H1 (cell line): Measurements from ENCODE around the gene FLNA. TPM values are rescaled to one million over a fixed set of nuclear protein-coding genes. Genes with fewer than 3 reads are reported as not detected.

ENCODE experiments used
- CTCF ChIA-PET: fragments of 300-600 bp; sonication (Branson Sonifier 250); formaldehyde crosslinking; loops from one replicate; lab custom pipeline; 2021; ENCODE audit not compliant: partially characterized antibody; lab: Charles Lee
- POLR2A ChIA-PET: fragments of 300-600 bp; sonication (Branson Sonifier 250); formaldehyde crosslinking; loops from one replicate; lab custom pipeline; 2021; ENCODE audit warnings: inconsistent platforms; ENCODE audit not compliant: partially characterized antibody; lab: Charles Lee
- DNase-seq, 2 experiments: peaks; one replicate each; pipeline versions ENCODE4 v3.0.0 to v3.0.0-alpha.2; 2010 to 2022; ENCODE audit warnings: low spot score in 2 of 2, low read depth in 1 of 2, mixed read lengths in 1 of 2
- FAIRE-seq: peaks from 2 replicates; lab custom pipeline; 2011; peaks lifted over from hg19 to GRCh38; lab: Jason Lieb, UNC
- H2AFZ ChIP-seq: 2 replicates; pipeline ENCODE4 v1.8.1; 2012; ENCODE audit warnings: low read length, inconsistent platforms
- H2AK5ac ChIP-seq: 2 replicates; pipeline ENCODE4 v1.6.1; 2013; ENCODE audit warnings: low read depth, low read length
- H2BK120ac ChIP-seq: replicated peaks from 2 replicates; pipeline ENCODE3; 2013; ENCODE audit warnings: low read depth, low read length, inconsistent platforms
- H2BK12ac ChIP-seq: 2 replicates; pipeline ENCODE4 v1.6.1; 2013; ENCODE audit warnings: low read depth, low read length
- H2BK15ac ChIP-seq: 2 replicates; pipeline ENCODE4 v1.6.1; 2013; ENCODE audit warnings: low read length
- H2BK20ac ChIP-seq: 2 replicates; pipeline ENCODE4 v1.6.1; 2013; ENCODE audit warnings: low read length
- H2BK5ac ChIP-seq: 2 replicates; pipeline ENCODE4 v1.6.1; 2013; ENCODE audit warnings: low read depth, low read length
- H3K14ac ChIP-seq: 2 replicates; pipeline ENCODE4 v1.6.1; 2013; ENCODE audit warnings: inconsistent platforms; ENCODE audit not compliant: insufficient read length
- H3K18ac ChIP-seq: 2 replicates; pipeline ENCODE4 v1.6.1; 2013; ENCODE audit warnings: low read length; ENCODE audit errors: extremely low read depth
- H3K23ac ChIP-seq: 2 replicates; pipeline ENCODE4 v1.6.1; 2013; ENCODE audit warnings: inconsistent platforms; ENCODE audit not compliant: insufficient read length
- H3K23me2 ChIP-seq: 2 replicates; pipeline ENCODE4 v1.6.1; 2013; ENCODE audit warnings: low read depth, low read length
- H3K27ac ChIP-seq: 2 replicates; pipeline ENCODE4 v1.6.1; 2011; ENCODE audit warnings: low read depth, low read length, inconsistent platforms
- H3K27me3 ChIP-seq, 4 experiments: replicated peaks in 1 of 4; 1 replicate in 1 of 4; 2 replicates in 3 of 4; pipeline versions ENCODE4 v1.6.1 to v1.8.1; 2011 to 2013; ENCODE audit warnings: low read length in 3 of 4, mild to moderate bottlenecking in 3 of 4, inconsistent platforms in 2 of 4, mixed read lengths in 2 of 4, moderate library complexity in 1 of 4; ENCODE audit not compliant: control insufficient read depth in 3 of 4, insufficient read depth in 3 of 4; ENCODE audit errors: extremely low read depth in 1 of 4
- H3K36me3 ChIP-seq, 4 experiments: 2 replicates each; pipeline versions ENCODE4 v1.6.1 to v1.8.1; 2011 to 2013; ENCODE audit warnings: mild to moderate bottlenecking in 4 of 4, low read length in 3 of 4, moderate library complexity in 2 of 4, control low read depth in 1 of 4, inconsistent platforms in 1 of 4; ENCODE audit not compliant: insufficient read depth in 4 of 4, control insufficient read depth in 2 of 4
- H3K4ac ChIP-seq: replicated peaks from 2 replicates; pipeline ENCODE3; 2013; ENCODE audit warnings: low read length, low read depth, mixed read lengths, inconsistent platforms; ENCODE audit not compliant: insufficient read length
- H3K4me1 ChIP-seq, 4 experiments: replicated peaks in 1 of 4; 1 replicate in 1 of 4; 2 replicates in 3 of 4; pipeline versions ENCODE4 v1.6.1 to v1.8.1; 2011 to 2013; ENCODE audit warnings: low read length in 3 of 4, inconsistent platforms in 2 of 4, mixed read lengths in 1 of 4; ENCODE audit not compliant: insufficient read depth in 4 of 4, control insufficient read depth in 3 of 4
- H3K4me2 ChIP-seq, 2 experiments: 2 replicates each; pipeline versions ENCODE4 v1.6.1 to v1.8.1; 2011 to 2013; ENCODE audit warnings: low read depth in 2 of 2, low read length in 2 of 2, control low read depth in 1 of 2, inconsistent platforms in 1 of 2, mild to moderate bottlenecking in 1 of 2; ENCODE audit not compliant: insufficient read depth in 1 of 2
- H3K4me3 ChIP-seq, 4 experiments: fragments of 200-600, 300-600 bp in 1 of 4; sonication (generic), shearing (Covaris generic), sonication (Bioruptor Twin) in 1 of 4; 2 replicates each; pipeline versions ENCODE4 v1.5.1 to v1.8.1; 2011 to 2016; ENCODE audit warnings: low read length in 4 of 4, low read depth in 3 of 4, control low read depth in 2 of 4, inconsistent platforms in 2 of 4, mild to moderate bottlenecking in 2 of 4, mixed read lengths in 1 of 4, moderate library complexity in 1 of 4; ENCODE audit not compliant: insufficient read depth in 2 of 4; ENCODE audit errors: extremely low read depth in 1 of 4
- H3K56ac ChIP-seq: replicated peaks from 2 replicates; pipeline ENCODE3; 2013; ENCODE audit warnings: low read depth, mild to moderate bottlenecking, mixed read lengths, low read length, inconsistent platforms; ENCODE audit not compliant: insufficient read length
- H3K79me1 ChIP-seq: 2 replicates; pipeline ENCODE4 v1.6.1; 2013; ENCODE audit warnings: low read depth, low read length, control low read depth
- H3K79me2 ChIP-seq, 2 experiments: 2 replicates each; pipeline versions ENCODE4 v1.6.1 to v1.8.1; 2012 to 2013; ENCODE audit warnings: low read length in 2 of 2, mild to moderate bottlenecking in 2 of 2, inconsistent platforms in 1 of 2; ENCODE audit not compliant: insufficient read depth in 2 of 2, control insufficient read depth in 1 of 2
- H3K9ac ChIP-seq, 4 experiments: replicated peaks in 1 of 4; 1 replicate in 1 of 4; 2 replicates in 3 of 4; pipeline versions ENCODE4 v1.6.1 to v1.8.1; 2011 to 2013; ENCODE audit warnings: low read depth in 3 of 4, low read length in 3 of 4, control low read depth in 2 of 4, mild to moderate bottlenecking in 2 of 4, moderate library complexity in 2 of 4, inconsistent platforms in 1 of 4; ENCODE audit errors: extremely low read depth in 1 of 4
- H3K9me3 ChIP-seq, 2 experiments: 2 replicates each; pipeline versions ENCODE4 v1.6.1 to v1.8.1; 2012 to 2013; ENCODE audit warnings: mild to moderate bottlenecking in 2 of 2, moderate library complexity in 2 of 2, control low read depth in 1 of 2, inconsistent platforms in 1 of 2, low read depth in 1 of 2, low read length in 1 of 2, mixed read lengths in 1 of 2; ENCODE audit not compliant: insufficient read depth in 2 of 2
- H4K20me1 ChIP-seq, 2 experiments: replicated peaks in 1 of 2; 2 replicates each; pipeline versions ENCODE3 to v1.8.1; 2011 to 2013; ENCODE audit warnings: inconsistent platforms in 2 of 2, low read length in 2 of 2, mild to moderate bottlenecking in 1 of 2; ENCODE audit not compliant: insufficient read depth in 2 of 2, control insufficient read depth in 1 of 2
- H4K5ac ChIP-seq: 2 replicates; pipeline ENCODE4 v1.6.1; 2013; ENCODE audit warnings: low read length, low read depth, mixed read lengths, inconsistent platforms; ENCODE audit not compliant: insufficient read length
- H4K8ac ChIP-seq: 2 replicates; pipeline ENCODE4 v1.8.0; 2013; ENCODE audit warnings: mild to moderate bottlenecking, moderate library complexity, low read length, inconsistent platforms; ENCODE audit not compliant: insufficient read depth; ENCODE audit errors: extremely low read depth
- H4K91ac ChIP-seq: replicated peaks from 2 replicates; pipeline ENCODE3; 2013; ENCODE audit warnings: low read length, mixed read lengths, inconsistent platforms; ENCODE audit not compliant: insufficient read length
- CEBPB ChIP-seq: IDR thresholded peaks from 2 replicates; pipeline ENCODE4 v1.6.1; 2012; ENCODE audit warnings: low read depth, low read length
- EGR1 ChIP-seq: IDR thresholded peaks from 2 replicates; pipeline ENCODE4 v1.6.1; 2011; ENCODE audit warnings: low read depth, low read length, borderline replicate concordance
- EP300 ChIP-seq, 2 experiments: IDR thresholded peaks; 1 replicate in 1 of 2; 2 replicates in 1 of 2; pipeline ENCODE4 v1.6.1; 2011 to 2012; ENCODE audit warnings: low read depth in 2 of 2, low read length in 2 of 2, mild to moderate bottlenecking in 2 of 2, borderline replicate concordance in 1 of 2, inconsistent platforms in 1 of 2, moderate library complexity in 1 of 2
- FOSL1 ChIP-seq: IDR thresholded peaks from 2 replicates; pipeline ENCODE4 v1.6.1; 2011; ENCODE audit warnings: mild to moderate bottlenecking, low read depth, low read length, moderate library complexity; ENCODE audit not compliant: insufficient read depth
- JUND ChIP-seq: IDR thresholded peaks from 2 replicates; pipeline ENCODE4 v1.6.1; 2011; ENCODE audit warnings: mild to moderate bottlenecking, improper control_type of control experiment, low read length
- KDM1A ChIP-seq: fragments of 200-600, 300-600 bp; sonication (generic); IDR thresholded peaks from 2 replicates; pipeline ENCODE4 v1.7.1; 2016; ENCODE audit warnings: mild to moderate bottlenecking, low read length, borderline replicate concordance
- MAFK ChIP-seq: IDR thresholded peaks from 2 replicates; pipeline ENCODE4 v1.6.1; 2012; ENCODE audit warnings: low read depth, mild to moderate bottlenecking, improper control_type of control experiment, low read length
- NRF1 ChIP-seq: IDR thresholded peaks from 2 replicates; pipeline ENCODE4 v1.6.1; 2011; ENCODE audit warnings: mild to moderate bottlenecking, low read depth, low read length, improper control_type of control experiment
- POLR2A ChIP-seq, 2 experiments: IDR thresholded peaks; 1 replicate in 1 of 2; 2 replicates in 1 of 2; pipeline ENCODE4 v1.6.1; 2011; ENCODE audit warnings: low read depth in 2 of 2, low read length in 2 of 2, mild to moderate bottlenecking in 2 of 2; ENCODE audit errors: control extremely low read depth in 1 of 2
- POLR2AphosphoS5 ChIP-seq: IDR thresholded peaks from 2 replicates; pipeline ENCODE4 v1.6.1; 2011; ENCODE audit warnings: low read depth, low read length
- RFX5 ChIP-seq: IDR thresholded peaks from 2 replicates; pipeline ENCODE4 v1.6.1; 2011; ENCODE audit warnings: low read depth, low read length, improper control_type of control experiment, borderline replicate concordance
- SUZ12 ChIP-seq: fragments of 200-600 bp; sonication (generic); IDR thresholded peaks from 2 replicates; pipeline ENCODE4 v1.6.1; 2012; ENCODE audit warnings: mild to moderate bottlenecking, inconsistent platforms, low read length, moderate library complexity, mixed read lengths
- TAF1 ChIP-seq: IDR thresholded peaks from 2 replicates; pipeline ENCODE4 v1.6.1; 2011; ENCODE audit warnings: mild to moderate bottlenecking, low read depth, low read length
- WGBS, 2 experiments: shearing (Covaris generic) in 1 of 2; methylation state at CpG; one replicate each; pipeline versions ENCODE4 v1.1.6 to v1.1.7; 2013 to 2015; ENCODE audit warnings: low lambda C conversion rate in 2 of 2, mixed read lengths in 2 of 2, inconsistent platforms in 1 of 2, low coverage in 1 of 2, missing lambda C conversion rate in 1 of 2; ENCODE audit not compliant: insufficient replicate concordance in 2 of 2, insufficient coverage in 1 of 2, insufficient read length in 1 of 2; ENCODE audit errors: extremely low coverage in 1 of 2, missing lambda C conversion rate in 1 of 2; 5-methylcytosine and 5-hydroxymethylcytosine counted together
- polyA plus RNA-seq, 7 experiments: library from polyadenylated mRNA; depleted of rRNA in 3 of 7; stranded (reverse) in 5 of 7; unstranded in 2 of 7; fragments of >200 nt in 5 of 7; fragments of 200-250 nt in 2 of 7; gene quantifications; 1 replicate in 5 of 7; 2 replicates in 1 of 7; 4 replicates in 1 of 7; pipeline versions ENCODE4 v1.2.1 to v1.2.3, GENCODE V29; 2011 to 2013; ENCODE audit warnings: missing spikeins in 2 of 7, mixed read lengths in 2 of 7
- total RNA-seq: library from RNA; stranded (reverse); fragmentation: NEBNext Ultra II Directional; extraction: Animal tissue kit (Norgen Biotek cat#: 25700); gene quantifications from 2 replicates; pipeline ENCODE4 v1.2.1, GENCODE V29; 2021

FLNA gene
- total and polyA plus RNA-seq, 2 of the 8 experiments (the other 6 are each of a cell fraction or from before 2014, with no cell fraction given): 315 to 925 TPM

- Histone ChIP-seq H3K4me3 (no peak overlapping the region), H3K4me1 (no peaks in the 10 kb centered on the region), H4K91ac (no peak overlapping the region), H3K18ac (no peak overlapping the region), H3K27me3 (no peaks in the 10 kb centered on the region), H3K23me2 (no peaks in the 10 kb centered on the region), H3K56ac (no peak overlapping the region), H2BK120ac (no peak overlapping the region), H4K5ac (no peak overlapping the region), H2BK5ac (no peak overlapping the region), H3K79me1 (no peaks in the 10 kb centered on the region), H3K23ac (no peak overlapping the region), H4K8ac (no peak overlapping the region), H4K20me1 (no peaks in the 10 kb centered on the region), H3K4me2 (no peak overlapping the region), H3K4ac (no peak overlapping the region), H3K14ac (no peak overlapping the region), H2AFZ (no peak overlapping the region), H2BK15ac (no peak overlapping the region), H3K9me3 (no peaks in the 10 kb centered on the region), H2BK12ac (no peak overlapping the region), H3K9ac (no peak overlapping the region), H2BK20ac (no peak overlapping the region), H3K36me3 (no peaks in the 10 kb centered on the region), H3K27ac (no peak overlapping the region), H3K79me2 (no peaks in the 10 kb centered on the region), H2AK5ac (no peak overlapping the region)
- 92% methylated on average over 4 of the region's 7 CpGs; no CpG with 5 or more reads in 1 of the 2 experiments for WGBS, 2 experiments
- FAIRE-seq: no peak
- ChIA-PET POLR2A (no interaction called here), CTCF (interaction anchor here (1.1 kb wide), 1 partner anchor 9 kb away, joined by 4 read pairs; no protein-coding TSS in a partner anchor)
- TF ChIP-seq CEBPB (no peak), RFX5 (no peak), TAF1 (no peak), NRF1 (no peak), EGR1 (no peak), EP300 (IDR thresholded peaks at IDR 0.05; ENCODE audit: borderline replicate concordance in 1 of 2, low read depth in 2 of 2, low read length in 2 of 2) (no peak), KDM1A (no peak), POLR2AphosphoS5 (no peak), FOSL1 (no peak), MAFK (no peak), SUZ12 (no peak), JUND (no peak), POLR2A (IDR thresholded peaks at IDR 0.05; ENCODE audit: control extremely low read depth in 1 of 2, low read depth in 2 of 2, low read length in 2 of 2) (no peak)
- no peak for DNase-seq
Measured at GRCh38 chrX:154312116-154312515, 62.3 kb downstream of the FLNA start.
